ENCODE measurements around the gene ANKRD17.

The ANKRD17 gene

DNA sequence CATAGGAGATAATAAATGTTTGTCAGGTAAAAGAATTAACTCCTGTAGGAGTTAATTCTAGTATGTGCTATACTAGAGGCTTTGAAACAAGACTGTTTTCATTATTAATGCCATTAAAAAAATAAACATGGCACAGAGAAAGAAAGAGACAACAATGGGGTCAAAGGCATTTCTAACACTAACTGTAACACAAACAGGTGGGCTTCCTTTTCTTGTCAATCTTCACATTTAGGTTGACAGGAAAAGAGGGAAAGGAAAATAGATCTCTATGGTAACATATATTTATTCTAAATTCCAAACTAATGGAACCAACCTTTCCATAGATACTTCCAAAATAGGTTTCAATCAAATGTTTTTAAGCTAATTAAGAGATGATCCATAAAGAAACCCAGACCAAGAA lies 9.8 kb downstream of the ANKRD17 start:
- Histone ChIP-seq H3K27me3 (ENCODE audit: insufficient read depth, low read length, poor library complexity, severe bottlenecking) (no peaks in the 10 kb centered on the region), H3K36me3 (ENCODE audit: insufficient read depth, low read length) (peaks cover 20% of the 10 kb centered on the region; the same call in 1 of the 2 replicates), H4K20me1 (ENCODE audit: insufficient read depth, low read length, poor library complexity, severe bottlenecking) (peaks cover 95% of the 10 kb centered on the region), H3K4me3 (ENCODE audit: low read length, poor library complexity, severe bottlenecking) (peak overlapping the region; percentile 5), H3K4me2 (ENCODE audit: low read depth, low read length, poor library complexity, severe bottlenecking) (peak overlapping the region; percentile 60), H3K4me1 (ENCODE audit: insufficient read depth, low read length, poor library complexity, severe bottlenecking) (peaks cover 37% of the 10 kb centered on the region), H3F3A (ENCODE audit: low read depth) (no peaks in the 10 kb centered on the region), H3K9me3 (ENCODE audit: insufficient read depth, low read depth, low read length) (no peaks in the 10 kb centered on the region), H3K9ac (ENCODE audit: low read depth, low read length, poor library complexity, severe bottlenecking) (no peak overlapping the region), H3K9me2 (replicated peaks; ENCODE audit: low read depth, low read length) (no peaks in the 10 kb centered on the region), H2AFZ (ENCODE audit: low read length) (no peak overlapping the region), H3K79me2 (ENCODE audit: insufficient read depth, low read length) (peaks cover 100% of the 10 kb centered on the region)
- no peak for TF ChIP-seq CTCF (conservative IDR thresholded peaks at IDR 0.05; ENCODE audit: low read length)
- TF ChIP-seq EZH2phosphoT487 (IDR thresholded peaks at IDR 0.05; ENCODE audit: borderline replicate concordance): no peak

DNA sequence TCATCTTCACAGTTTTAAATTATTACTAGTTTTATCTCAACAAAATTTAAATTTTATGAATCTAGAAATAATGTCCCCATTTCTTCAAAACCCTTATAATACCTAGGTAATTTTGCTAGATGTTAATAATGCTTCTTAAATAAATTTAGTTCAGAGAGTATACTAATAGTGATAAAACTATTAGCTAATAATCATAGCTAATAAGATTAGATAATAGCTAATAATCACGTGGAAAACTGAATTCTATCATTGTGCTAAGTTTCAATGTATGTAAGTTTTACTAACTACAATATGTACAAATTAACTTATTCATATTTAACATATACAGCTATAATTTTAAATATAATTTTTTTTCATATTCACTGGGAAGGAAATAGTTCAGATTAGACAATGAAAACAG lies 10.2 kb downstream of the ANKRD17 start:
- Histone ChIP-seq H3K9ac (ENCODE audit: low read depth, low read length, poor library complexity, severe bottlenecking) (no peak overlapping the region), H2AFZ (ENCODE audit: low read length) (no peak overlapping the region), H3K36me3 (ENCODE audit: insufficient read depth, low read length) (peaks cover 23% of the 10 kb centered on the region; the same call in 1 of the 2 replicates), H3K4me2 (ENCODE audit: low read depth, low read length, poor library complexity, severe bottlenecking) (peak overlapping the region; percentile 60), H3K4me3 (ENCODE audit: low read length, poor library complexity, severe bottlenecking) (peak overlapping the region; percentile 6), H3K27me3 (ENCODE audit: insufficient read depth, low read length, poor library complexity, severe bottlenecking) (no peaks in the 10 kb centered on the region), H4K20me1 (ENCODE audit: insufficient read depth, low read length, poor library complexity, severe bottlenecking) (peaks cover 95% of the 10 kb centered on the region), H3K79me2 (ENCODE audit: insufficient read depth, low read length) (peaks cover 100% of the 10 kb centered on the region), H3K9me3 (ENCODE audit: insufficient read depth, low read depth, low read length) (no peaks in the 10 kb centered on the region), H3K9me2 (replicated peaks; ENCODE audit: low read depth, low read length) (no peaks in the 10 kb centered on the region), H3F3A (ENCODE audit: low read depth) (no peaks in the 10 kb centered on the region), H3K4me1 (ENCODE audit: insufficient read depth, low read length, poor library complexity, severe bottlenecking) (peaks cover 34% of the 10 kb centered on the region)
- TF ChIP-seq CTCF (conservative IDR thresholded peaks at IDR 0.05; ENCODE audit: low read length): no peak
- no peak for TF ChIP-seq EZH2phosphoT487 (IDR thresholded peaks at IDR 0.05; ENCODE audit: borderline replicate concordance)

DNA sequence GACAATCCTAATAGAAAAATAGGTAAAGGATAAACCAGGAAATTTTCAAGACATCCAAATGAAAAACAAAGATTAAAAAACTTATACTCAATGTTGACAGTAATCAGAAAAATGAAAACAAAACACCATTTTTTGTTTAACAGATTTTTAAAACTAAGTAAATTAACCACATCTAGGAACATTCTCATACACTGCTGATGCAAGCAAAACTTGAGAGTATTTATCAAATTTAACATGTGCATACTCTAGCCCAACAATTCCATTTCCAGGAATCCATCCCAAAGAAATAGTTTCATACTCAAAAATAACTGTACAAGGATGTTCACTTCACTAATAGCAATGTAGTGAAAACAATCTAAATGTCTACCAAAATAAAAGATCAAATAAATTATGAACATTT lies 11.5 kb downstream of the ANKRD17 start:
- Histone ChIP-seq H3K79me2 (ENCODE audit: insufficient read depth, low read length) (peaks cover 100% of the 10 kb centered on the region), H3F3A (ENCODE audit: low read depth) (no peaks in the 10 kb centered on the region), H3K9ac (ENCODE audit: low read depth, low read length, poor library complexity, severe bottlenecking) (no peak overlapping the region), H3K9me3 (ENCODE audit: insufficient read depth, low read depth, low read length) (no peaks in the 10 kb centered on the region), H3K9me2 (replicated peaks; ENCODE audit: low read depth, low read length) (no peaks in the 10 kb centered on the region), H3K4me2 (ENCODE audit: low read depth, low read length, poor library complexity, severe bottlenecking) (peak overlapping the region; percentile 60), H3K27me3 (ENCODE audit: insufficient read depth, low read length, poor library complexity, severe bottlenecking) (no peaks in the 10 kb centered on the region), H4K20me1 (ENCODE audit: insufficient read depth, low read length, poor library complexity, severe bottlenecking) (peaks cover 95% of the 10 kb centered on the region), H3K4me3 (ENCODE audit: low read length, poor library complexity, severe bottlenecking) (peak overlapping the region; percentile 15), H3K4me1 (ENCODE audit: insufficient read depth, low read length, poor library complexity, severe bottlenecking) (peaks cover 22% of the 10 kb centered on the region), H2AFZ (ENCODE audit: low read length) (no peak overlapping the region), H3K36me3 (ENCODE audit: insufficient read depth, low read length) (peaks cover 18% of the 10 kb centered on the region; the same call in 1 of the 2 replicates)
- no peak for TF ChIP-seq EZH2phosphoT487 (IDR thresholded peaks at IDR 0.05; ENCODE audit: borderline replicate concordance)
- TF ChIP-seq CTCF (conservative IDR thresholded peaks at IDR 0.05; ENCODE audit: low read length): no peak
